Measurements from ENCODE around the gene IL20RB. TPM values are rescaled to one million over a fixed set of nuclear protein-coding genes. Genes with fewer than 3 reads are reported as not detected.

Gene IL20RB
- total RNA-seq, 4 donors from 2014 or later, result 1.9 to 4.2 (median 3.2) TPM

GRCh38 chr3:136919799-136920580 lies 37.8 kb upstream of the IL20RB start:
- TF ChIP-seq, protein P1, sequence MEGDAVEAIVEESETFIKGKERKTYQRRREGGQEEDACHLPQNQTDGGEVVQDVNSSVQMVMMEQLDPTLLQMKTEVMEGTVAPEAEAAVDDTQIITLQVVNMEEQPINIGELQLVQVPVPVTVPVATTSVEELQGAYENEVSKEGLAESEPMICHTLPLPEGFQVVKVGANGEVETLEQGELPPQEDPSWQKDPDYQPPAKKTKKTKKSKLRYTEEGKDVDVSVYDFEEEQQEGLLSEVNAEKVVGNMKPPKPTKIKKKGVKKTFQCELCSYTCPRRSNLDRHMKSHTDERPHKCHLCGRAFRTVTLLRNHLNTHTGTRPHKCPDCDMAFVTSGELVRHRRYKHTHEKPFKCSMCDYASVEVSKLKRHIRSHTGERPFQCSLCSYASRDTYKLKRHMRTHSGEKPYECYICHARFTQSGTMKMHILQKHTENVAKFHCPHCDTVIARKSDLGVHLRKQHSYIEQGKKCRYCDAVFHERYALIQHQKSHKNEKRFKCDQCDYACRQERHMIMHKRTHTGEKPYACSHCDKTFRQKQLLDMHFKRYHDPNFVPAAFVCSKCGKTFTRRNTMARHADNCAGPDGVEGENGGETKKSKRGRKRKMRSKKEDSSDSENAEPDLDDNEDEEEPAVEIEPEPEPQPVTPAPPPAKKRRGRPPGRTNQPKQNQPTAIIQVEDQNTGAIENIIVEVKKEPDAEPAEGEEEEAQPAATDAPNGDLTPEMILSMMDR (IDR thresholded peaks at IDR 0.05; ENCODE audit: low read depth), result no peak

DNA sequence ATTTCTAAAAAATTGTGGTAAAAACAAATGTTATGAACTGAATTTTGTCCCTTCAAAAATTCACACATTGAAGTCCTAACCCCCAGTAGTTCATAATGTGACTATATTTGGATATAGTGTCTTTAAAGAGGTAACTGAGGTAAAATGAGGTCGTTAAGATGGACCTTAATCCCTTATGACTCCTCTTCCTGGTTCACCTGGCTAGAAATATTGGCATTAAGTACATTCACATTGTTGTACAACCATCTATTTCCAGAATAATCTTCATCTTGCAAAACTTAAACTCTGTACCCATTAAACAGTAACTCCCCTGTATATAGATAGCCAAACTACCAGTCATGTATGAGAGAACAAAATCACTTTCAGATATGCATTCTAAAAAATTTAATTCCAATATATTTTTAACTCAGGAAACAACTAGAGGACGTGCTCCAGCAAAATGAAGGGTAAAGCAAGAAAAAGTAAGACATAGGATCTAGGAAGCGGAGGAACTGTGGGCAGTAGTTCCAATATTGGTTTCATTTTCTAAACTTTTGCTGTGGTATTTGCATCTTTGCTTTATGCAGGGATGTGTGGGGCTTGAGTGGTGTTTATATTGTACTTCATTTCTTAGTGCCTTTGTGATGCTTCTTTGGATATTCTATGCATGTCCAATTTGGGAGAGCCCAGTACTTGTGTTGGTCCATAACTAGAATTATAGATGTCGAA lies 36.7 kb upstream of the IL20RB start:
- TF ChIP-seq, protein P1 (IDR thresholded peaks at IDR 0.05; ENCODE audit: low read depth), result no peak

- TF ChIP-seq, protein P1 (IDR thresholded peaks at IDR 0.05; ENCODE audit: low read depth), result no peak
Observed at GRCh38 chr3:136925425-136926190, 32.2 kb upstream of the IL20RB start.

DNA sequence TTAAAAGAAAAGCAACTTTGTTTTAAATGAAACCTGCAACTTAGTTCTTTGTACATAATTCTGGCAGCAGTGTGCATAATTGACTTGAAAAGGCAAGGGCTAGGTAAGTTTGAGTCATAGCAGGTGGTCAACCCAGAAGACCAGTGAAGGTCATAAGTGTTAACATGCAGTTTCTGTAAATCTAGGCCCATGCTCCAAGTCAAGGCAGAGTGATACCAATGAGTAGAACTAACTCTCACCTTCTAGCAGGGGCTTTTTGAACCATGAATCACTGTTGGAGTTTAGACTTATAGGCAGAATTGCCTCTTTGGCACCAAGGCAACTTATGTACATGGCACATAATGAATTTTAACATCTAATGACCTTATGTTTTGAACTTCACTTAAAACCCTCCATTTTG lies 29.5 kb upstream of the IL20RB start:
- TF ChIP-seq, protein P1 (IDR thresholded peaks at IDR 0.05; ENCODE audit: low read depth), result no peak

- TF ChIP-seq, protein P1 (IDR thresholded peaks at IDR 0.05; ENCODE audit: low read depth), result no peak
Observed at GRCh38 chr3:136929977-136930670, 27.7 kb upstream of the IL20RB start.

DNA sequence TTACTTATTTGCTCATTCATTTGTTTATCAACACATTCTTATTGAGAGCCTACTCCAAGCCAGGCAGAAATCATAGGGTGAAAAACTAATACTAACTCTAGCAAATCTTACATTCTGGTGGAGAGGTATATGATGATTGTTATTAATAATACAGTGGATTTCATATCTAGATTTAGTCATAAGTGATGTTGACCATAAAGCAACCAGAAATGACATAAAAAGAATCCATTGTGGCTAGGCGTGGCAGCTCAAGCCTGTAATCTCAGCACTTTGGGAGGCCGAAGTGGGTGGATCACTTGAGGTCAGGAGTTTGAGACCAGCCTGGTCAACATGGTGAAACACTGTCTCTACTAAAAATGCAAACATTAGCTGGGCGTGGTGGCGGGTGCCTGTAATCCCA lies 26.2 kb upstream of the IL20RB start:
- TF ChIP-seq, protein P1 (IDR thresholded peaks at IDR 0.05; ENCODE audit: low read depth), result no peak

All from subcutaneous adipose tissue (tissue), 4 donors.